Keratinocyte (primary cell): Measurements from ENCODE around the gene HAUS8.

Experiments
- EZH2 ChIP-seq: IDR thresholded peaks from one replicate; pipeline ENCODE4 v1.6.1; 2012; ENCODE audit warnings: inconsistent platforms, mild to moderate bottlenecking, low read length, moderate library complexity
- TF ChIP-seq, protein P1 (sequence below), 3 experiments: IDR thresholded peaks in 1 of 3; conservative IDR thresholded peaks in 1 of 3; optimal IDR thresholded peaks in 1 of 3; 2 replicates in 2 of 3; 3 replicates in 1 of 3; pipeline versions ENCODE3 to v1.5.1; 2011; ENCODE audit warnings: low read length in 3 of 3, mild to moderate bottlenecking in 3 of 3, moderate library complexity in 2 of 3, control low read depth in 1 of 3, inconsistent platforms in 1 of 3; ENCODE audit not compliant: insufficient read depth in 2 of 3; ENCODE audit errors: extremely low read depth in 1 of 3

DNA sequence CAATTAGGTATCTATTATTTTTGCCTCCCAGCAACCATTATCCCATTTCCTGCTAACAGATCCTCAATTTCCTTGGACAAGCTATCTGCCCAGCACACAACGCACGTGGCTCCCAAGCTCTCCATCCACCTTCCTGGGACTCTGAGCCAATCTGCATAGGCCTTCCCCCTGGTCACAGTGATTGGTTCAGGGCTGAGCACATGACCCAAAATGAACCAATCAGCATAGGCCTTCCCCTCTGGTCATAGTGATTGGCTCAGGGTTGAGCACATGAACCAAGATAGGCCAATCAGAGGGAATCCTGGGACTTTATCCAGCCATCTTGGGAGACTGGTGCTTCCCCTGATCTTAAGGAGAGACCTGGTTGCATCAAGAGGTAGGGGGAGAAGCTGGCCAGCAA is 54.4 kb downstream of the HAUS8 start:
- TF ChIP-seq, protein P1, sequence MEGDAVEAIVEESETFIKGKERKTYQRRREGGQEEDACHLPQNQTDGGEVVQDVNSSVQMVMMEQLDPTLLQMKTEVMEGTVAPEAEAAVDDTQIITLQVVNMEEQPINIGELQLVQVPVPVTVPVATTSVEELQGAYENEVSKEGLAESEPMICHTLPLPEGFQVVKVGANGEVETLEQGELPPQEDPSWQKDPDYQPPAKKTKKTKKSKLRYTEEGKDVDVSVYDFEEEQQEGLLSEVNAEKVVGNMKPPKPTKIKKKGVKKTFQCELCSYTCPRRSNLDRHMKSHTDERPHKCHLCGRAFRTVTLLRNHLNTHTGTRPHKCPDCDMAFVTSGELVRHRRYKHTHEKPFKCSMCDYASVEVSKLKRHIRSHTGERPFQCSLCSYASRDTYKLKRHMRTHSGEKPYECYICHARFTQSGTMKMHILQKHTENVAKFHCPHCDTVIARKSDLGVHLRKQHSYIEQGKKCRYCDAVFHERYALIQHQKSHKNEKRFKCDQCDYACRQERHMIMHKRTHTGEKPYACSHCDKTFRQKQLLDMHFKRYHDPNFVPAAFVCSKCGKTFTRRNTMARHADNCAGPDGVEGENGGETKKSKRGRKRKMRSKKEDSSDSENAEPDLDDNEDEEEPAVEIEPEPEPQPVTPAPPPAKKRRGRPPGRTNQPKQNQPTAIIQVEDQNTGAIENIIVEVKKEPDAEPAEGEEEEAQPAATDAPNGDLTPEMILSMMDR (optimal IDR thresholded peaks at IDR 0.05 in 1 of 3, IDR thresholded peaks at IDR 0.05 in 1 of 3, conservative IDR thresholded peaks at IDR 0.05 in 1 of 3; ENCODE audit: extremely low read depth in 1 of 3, insufficient read depth in 2 of 3, low read length in 3 of 3), result no peak
- no peak for TF ChIP-seq EZH2
